ENCODE results near the gene UBP1. TPM values are rescaled to one million over a fixed set of nuclear protein-coding genes. Genes with fewer than 3 reads are reported as not detected.

UBP1 gene
- total and polyA plus RNA-seq, 4 donors: 23.1 to 95.2 (median 45.9) TPM

- no peak for TF ChIP-seq CTCF (IDR thresholded peaks at IDR 0.05; ENCODE audit: control extremely low read depth, extremely low read depth)
- peaks cover 0 to 5% (median 0%) of the 10 kb centered on the region in 5 donors for H3K4me1 ChIP-seq (ENCODE audit: control insufficient read depth in 5 of 5, insufficient read depth in 5 of 5, low read length in 5 of 5)
- no peak overlapping the region for H3K9ac ChIP-seq (ENCODE audit: insufficient read depth in 1 of 2, low read length in 2 of 2)
- WGBS, 2 donors: 87 to 92% methylated on average over 8 of the region's 8 CpGs
- peaks cover 0 to 2% (median 0%) of the 10 kb centered on the region in 4 donors for H3K9me3 ChIP-seq (ENCODE audit: control insufficient read depth in 4 of 4, insufficient read depth in 3 of 4, low read length in 3 of 4)
- H3K36me3 ChIP-seq (ENCODE audit: control insufficient read depth in 4 of 4, insufficient read depth in 4 of 4, low read length in 4 of 4): peaks cover 23 to 38% (median 30%) of the 10 kb centered on the region in 4 donors
- H3K27me3 ChIP-seq (ENCODE audit: control insufficient read depth in 3 of 3, insufficient read depth in 3 of 3, low read length in 2 of 3): no peaks in the 10 kb centered on the region
- no peak overlapping the region for H3K4me3 ChIP-seq
- no peak overlapping the region for H3K27ac ChIP-seq (ENCODE audit: low read depth in 1 of 2, low read length in 1 of 2)
- DNase-seq: no peak
- ATAC-seq (ENCODE audit: insufficient read depth, low FRiP score): no peak
Measured at GRCh38 chr3:33391255-33391995, 48.8 kb downstream of the UBP1 start.

GRCh38 chr3:33389908-33390307, 50.3 kb downstream of the UBP1 start:
- Histone ChIP-seq H3K4me1 (ENCODE audit: control insufficient read depth in 5 of 5, insufficient read depth in 5 of 5, low read length in 5 of 5) (peaks cover 0 to 5% (median 0%) of the 10 kb centered on the region in 5 donors), H3K27me3 (ENCODE audit: control insufficient read depth in 3 of 3, insufficient read depth in 3 of 3, low read length in 2 of 3) (no peaks in the 10 kb centered on the region), H3K36me3 (ENCODE audit: control insufficient read depth in 4 of 4, insufficient read depth in 4 of 4, low read length in 4 of 4) (peaks cover 22 to 40% (median 31%) of the 10 kb centered on the region in 4 donors), H3K27ac (ENCODE audit: low read depth in 1 of 2, low read length in 1 of 2) (no peak overlapping the region), H3K9ac (ENCODE audit: insufficient read depth in 1 of 2, low read length in 2 of 2) (no peak overlapping the region), H3K9me3 (ENCODE audit: control insufficient read depth in 4 of 4, insufficient read depth in 3 of 4, low read length in 3 of 4) (peaks cover 0 to 1% (median 0%) of the 10 kb centered on the region in 4 donors), H3K4me3 (no peak overlapping the region)
- ATAC-seq (ENCODE audit: insufficient read depth, low FRiP score): no peak
- 94 to 98% methylated on average over 4 of the region's 4 CpGs for WGBS, 2 donors
- no peak for DNase-seq
- no peak for TF ChIP-seq CTCF (IDR thresholded peaks at IDR 0.05; ENCODE audit: control extremely low read depth, extremely low read depth)

GRCh38 chr3:33388374-33389100, 51.7 kb downstream of the UBP1 start:
- H3K27ac ChIP-seq (ENCODE audit: low read depth in 1 of 2, low read length in 1 of 2): no peak overlapping the region
- no peak overlapping the region for H3K9ac ChIP-seq (ENCODE audit: insufficient read depth in 1 of 2, low read length in 2 of 2)
- peaks cover 0 to 1% (median 0%) of the 10 kb centered on the region in 4 donors for H3K9me3 ChIP-seq (ENCODE audit: control insufficient read depth in 4 of 4, insufficient read depth in 3 of 4, low read length in 3 of 4)
- WGBS, 2 donors: 86 to 92% methylated on average over 7 of the region's 7 CpGs
- H3K4me3 ChIP-seq: no peak overlapping the region
- peaks cover 19 to 47% (median 27%) of the 10 kb centered on the region in 4 donors for H3K36me3 ChIP-seq (ENCODE audit: control insufficient read depth in 4 of 4, insufficient read depth in 4 of 4, low read length in 4 of 4)
- H3K4me1 ChIP-seq (ENCODE audit: control insufficient read depth in 5 of 5, insufficient read depth in 5 of 5, low read length in 5 of 5): peaks cover 0 to 5% (median 0%) of the 10 kb centered on the region in 5 donors
- no peaks in the 10 kb centered on the region for H3K27me3 ChIP-seq (ENCODE audit: control insufficient read depth in 3 of 3, insufficient read depth in 3 of 3, low read length in 2 of 3)
- DNase-seq (no peak), ATAC-seq (ENCODE audit: insufficient read depth, low FRiP score) (no peak)
- no peak for TF ChIP-seq CTCF (IDR thresholded peaks at IDR 0.05; ENCODE audit: control extremely low read depth, extremely low read depth)

Data from lung (tissue), 12 donors.